ENCODE data around the gene LLGL1. TPM values are rescaled to one million over a fixed set of nuclear protein-coding genes. Genes with fewer than 3 reads are reported as not detected.

Gene LLGL1
- total RNA-seq, 1 donor from 2014 or later = 43.5 TPM

GRCh38 chr17:18261146-18261515 is 35.7 kb downstream of the LLGL1 start:
- Histone ChIP-seq H4K20me1 (ENCODE audit: insufficient read depth, low read length) (peaks cover 27% of the 10 kb centered on the region), H3K27me3 (ENCODE audit: insufficient read depth, low read length) (no peaks in the 10 kb centered on the region), H3K4me1 (ENCODE audit: insufficient read depth, low read length) (peaks cover 26% of the 10 kb centered on the region), H3K9me3 (ENCODE audit: insufficient read depth, low read depth, low read length) (no peaks in the 10 kb centered on the region), H3K27ac (ENCODE audit: low read depth, low read length) (peak overlapping the region; percentile 73), H3K79me2 (ENCODE audit: insufficient read depth, low read length) (peaks cover 46% of the 10 kb centered on the region), H2AFZ (ENCODE audit: low read depth, low read length) (peak overlapping the region; percentile 81), H3K4me3 (ENCODE audit: insufficient read depth, low read depth, low read length) (peak overlapping the region; percentile 75), H3K4me2 (ENCODE audit: low read length) (peak overlapping the region; percentile 90), H3K9ac (ENCODE audit: low read length) (peak overlapping the region; percentile 83), H3K36me3 (ENCODE audit: insufficient read depth, low read length) (peaks cover 5% of the 10 kb centered on the region)
- Mint-ChIP-seq H3K9me3 (ENCODE audit: unreplicated experiment) (no peaks in the 10 kb centered on the region), H3K4me1 (ENCODE audit: low read depth, unreplicated experiment) (peaks cover 19% of the 10 kb centered on the region), H3K36me3 (ENCODE audit: low read depth, unreplicated experiment) (peaks cover 8% of the 10 kb centered on the region), H3K27me3 (ENCODE audit: low read depth, unreplicated experiment) (no peaks in the 10 kb centered on the region), H3K27ac (ENCODE audit: unreplicated experiment) (peak overlapping the region; percentile 58), H3K4me3 (ENCODE audit: unreplicated experiment) (peak overlapping the region; percentile 86)
- no peak for TF ChIP-seq EZH2 (IDR thresholded peaks at IDR 0.05; ENCODE audit: insufficient read depth, low read length)
- TF ChIP-seq CTCF (IDR thresholded peaks at IDR 0.05; ENCODE audit: insufficient read depth, low read depth, low read length) = no peak
- FAIRE-seq (no peak), DNase-seq (ENCODE audit: low read depth) (peak; percentile 23)

- Histone ChIP-seq H3K9ac (ENCODE audit: low read length) (peak overlapping the region; percentile 83), H3K4me3 (ENCODE audit: insufficient read depth, low read depth, low read length) (peak overlapping the region; percentile 75), H4K20me1 (ENCODE audit: insufficient read depth, low read length) (peaks cover 22% of the 10 kb centered on the region), H3K4me2 (ENCODE audit: low read length) (peak overlapping the region; percentile 90), H3K79me2 (ENCODE audit: insufficient read depth, low read length) (peaks cover 41% of the 10 kb centered on the region), H3K27me3 (ENCODE audit: insufficient read depth, low read length) (no peaks in the 10 kb centered on the region), H3K9me3 (ENCODE audit: insufficient read depth, low read depth, low read length) (no peaks in the 10 kb centered on the region), H2AFZ (ENCODE audit: low read depth, low read length) (no peak overlapping the region), H3K36me3 (ENCODE audit: insufficient read depth, low read length) (peaks cover 4% of the 10 kb centered on the region), H3K4me1 (ENCODE audit: insufficient read depth, low read length) (peaks cover 26% of the 10 kb centered on the region), H3K27ac (ENCODE audit: low read depth, low read length) (peak overlapping the region; percentile 73)
- DNase-seq (ENCODE audit: low read depth) (no peak), FAIRE-seq (no peak)
- TF ChIP-seq EZH2 (IDR thresholded peaks at IDR 0.05; ENCODE audit: insufficient read depth, low read length) = no peak
- no peak for TF ChIP-seq CTCF (IDR thresholded peaks at IDR 0.05; ENCODE audit: insufficient read depth, low read depth, low read length)
- Mint-ChIP-seq H3K36me3 (ENCODE audit: low read depth, unreplicated experiment) (peaks cover 8% of the 10 kb centered on the region), H3K4me3 (ENCODE audit: unreplicated experiment) (peak overlapping the region; percentile 86), H3K27me3 (ENCODE audit: low read depth, unreplicated experiment) (no peaks in the 10 kb centered on the region), H3K4me1 (ENCODE audit: low read depth, unreplicated experiment) (peaks cover 19% of the 10 kb centered on the region), H3K9me3 (ENCODE audit: unreplicated experiment) (no peaks in the 10 kb centered on the region), H3K27ac (ENCODE audit: unreplicated experiment) (peak overlapping the region; percentile 69)
Measured at GRCh38 chr17:18261659-18262058, 36.2 kb downstream of the LLGL1 start.

GRCh38 chr17:18262111-18262510 is 36.7 kb downstream of the LLGL1 start:
- Histone ChIP-seq H3K4me2 (ENCODE audit: low read length) (no peak overlapping the region), H3K9me3 (ENCODE audit: insufficient read depth, low read depth, low read length) (no peaks in the 10 kb centered on the region), H3K36me3 (ENCODE audit: insufficient read depth, low read length) (peaks cover 4% of the 10 kb centered on the region), H3K4me3 (ENCODE audit: insufficient read depth, low read depth, low read length) (no peak overlapping the region), H3K27ac (ENCODE audit: low read depth, low read length) (no peak overlapping the region), H3K79me2 (ENCODE audit: insufficient read depth, low read length) (peaks cover 37% of the 10 kb centered on the region), H3K9ac (ENCODE audit: low read length) (no peak overlapping the region), H3K27me3 (ENCODE audit: insufficient read depth, low read length) (no peaks in the 10 kb centered on the region), H3K4me1 (ENCODE audit: insufficient read depth, low read length) (peaks cover 21% of the 10 kb centered on the region), H2AFZ (ENCODE audit: low read depth, low read length) (no peak overlapping the region), H4K20me1 (ENCODE audit: insufficient read depth, low read length) (peaks cover 18% of the 10 kb centered on the region)
- no peaks in the 10 kb centered on the region for H3K9me3 Mint-ChIP-seq (ENCODE audit: unreplicated experiment)
- peak overlapping the region; percentile 72 for H3K4me3 Mint-ChIP-seq (ENCODE audit: unreplicated experiment)
- H3K4me1 Mint-ChIP-seq (ENCODE audit: low read depth, unreplicated experiment) = peaks cover 16% of the 10 kb centered on the region
- FAIRE-seq = no peak
- no peaks in the 10 kb centered on the region for H3K27me3 Mint-ChIP-seq (ENCODE audit: low read depth, unreplicated experiment)
- H3K27ac Mint-ChIP-seq (ENCODE audit: unreplicated experiment) = peak overlapping the region; percentile 69
- TF ChIP-seq EZH2 (IDR thresholded peaks at IDR 0.05; ENCODE audit: insufficient read depth, low read length) (no peak), CTCF (IDR thresholded peaks at IDR 0.05; ENCODE audit: insufficient read depth, low read depth, low read length) (no peak)
- H3K36me3 Mint-ChIP-seq (ENCODE audit: low read depth, unreplicated experiment) = peaks cover 8% of the 10 kb centered on the region
- no peak for DNase-seq (ENCODE audit: low read depth)

Data from astrocyte (in vitro differentiated cells and primary cell).